H1 (cell line): ENCODE data around the gene OMG. TPM values are rescaled to one million over a fixed set of nuclear protein-coding genes. Genes with fewer than 3 reads are reported as not detected.

ENCODE experiments used
- CBX5 ChIP-seq: fragments of 300-800, 300-1000 bp; sonication (generic); IDR thresholded peaks from 2 replicates; pipeline ENCODE4 v1.7.1; 2016; ENCODE audit warnings: antibody characterized with exemption, low read length, low read depth
- CREB1 ChIP-seq: IDR thresholded peaks from 2 replicates; pipeline ENCODE4 v1.6.1; 2012; ENCODE audit warnings: inconsistent platforms
- CTBP2 ChIP-seq: IDR thresholded peaks from 2 replicates; pipeline ENCODE4 v1.7.0; 2011; ENCODE audit warnings: borderline replicate concordance, mild to moderate bottlenecking, moderate library complexity, mixed read lengths, low read length; ENCODE audit not compliant: insufficient read depth, insufficient read length
- GTF2F1 ChIP-seq: IDR thresholded peaks from 2 replicates; pipeline ENCODE4 v1.6.1; 2012; ENCODE audit warnings: low read depth, low read length, improper control_type of control experiment, borderline replicate concordance
- NANOG ChIP-seq: IDR thresholded peaks from 2 replicates; pipeline ENCODE4 v1.6.1; 2011; ENCODE audit warnings: low read length, low read depth, mild to moderate bottlenecking, inconsistent platforms; ENCODE audit not compliant: insufficient read depth, poor library complexity, severe bottlenecking
- SP2 ChIP-seq: IDR thresholded peaks from 2 replicates; pipeline ENCODE4 v1.6.1; 2012; ENCODE audit warnings: mild to moderate bottlenecking, low read length, inconsistent platforms
- TBP ChIP-seq: IDR thresholded peaks from 2 replicates; pipeline ENCODE4 v1.6.1; 2011; ENCODE audit warnings: low read depth, low read length, improper control_type of control experiment
- TCF12 ChIP-seq: IDR thresholded peaks from 2 replicates; pipeline ENCODE4 v1.6.1; 2011; ENCODE audit warnings: low read depth, mild to moderate bottlenecking, low read length
- YY1 ChIP-seq: IDR thresholded peaks from 2 replicates; pipeline ENCODE4 v1.6.1; 2011; ENCODE audit warnings: low read depth, mild to moderate bottlenecking, low read length
- polyA plus RNA-seq, 7 experiments: library from polyadenylated mRNA; depleted of rRNA in 3 of 7; stranded (reverse) in 5 of 7; unstranded in 2 of 7; fragments of >200 nt in 5 of 7; fragments of 200-250 nt in 2 of 7; gene quantifications; 1 replicate in 5 of 7; 2 replicates in 1 of 7; 4 replicates in 1 of 7; pipeline versions ENCODE4 v1.2.1 to v1.2.3, GENCODE V29; 2011 to 2013; ENCODE audit warnings: missing spikeins in 2 of 7, mixed read lengths in 2 of 7
- total RNA-seq: library from RNA; stranded (reverse); fragmentation: NEBNext Ultra II Directional; extraction: Animal tissue kit (Norgen Biotek cat#: 25700); gene quantifications from 2 replicates; pipeline ENCODE4 v1.2.1, GENCODE V29; 2021
- TF ChIP-seq, protein P1 (sequence below): fragments of 300-600 bp; sonication (generic); IDR thresholded peaks from 2 replicates; pipeline ENCODE4 v1.7.1; 2012; ENCODE audit warnings: low read length, moderate library complexity, mild to moderate bottlenecking, inconsistent platforms; ENCODE audit not compliant: insufficient replicate concordance
- TF ChIP-seq, protein P2 (sequence below): IDR thresholded peaks from 2 replicates; pipeline ENCODE4 v1.6.1; 2012; ENCODE audit warnings: inconsistent platforms
- TF ChIP-seq, protein P3 (sequence below): IDR thresholded peaks from 2 replicates; pipeline ENCODE4 v1.6.1; 2012; ENCODE audit warnings: inconsistent platforms

Gene OMG
- total and polyA plus RNA-seq, 2 of the 8 experiments (the other 6 are each of a cell fraction or from before 2014, with no cell fraction given), result not detected

DNA sequence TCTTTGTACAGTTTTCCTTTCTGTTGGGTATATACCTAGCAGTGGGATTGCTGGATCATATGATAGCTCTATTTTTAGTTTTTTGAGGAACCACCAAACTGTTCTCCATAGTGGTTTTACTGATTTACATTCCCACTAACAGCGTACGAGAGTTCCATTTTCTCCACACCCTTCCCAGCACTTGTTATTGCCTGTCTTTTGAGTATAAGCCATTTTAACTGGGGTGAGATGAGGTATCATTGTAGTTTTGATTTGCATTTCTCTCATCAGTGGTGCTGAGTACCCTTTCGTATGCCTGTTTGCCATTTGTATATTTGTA lies 17.7 kb upstream of the OMG start (continued):
- TF ChIP-seq, protein P1, sequence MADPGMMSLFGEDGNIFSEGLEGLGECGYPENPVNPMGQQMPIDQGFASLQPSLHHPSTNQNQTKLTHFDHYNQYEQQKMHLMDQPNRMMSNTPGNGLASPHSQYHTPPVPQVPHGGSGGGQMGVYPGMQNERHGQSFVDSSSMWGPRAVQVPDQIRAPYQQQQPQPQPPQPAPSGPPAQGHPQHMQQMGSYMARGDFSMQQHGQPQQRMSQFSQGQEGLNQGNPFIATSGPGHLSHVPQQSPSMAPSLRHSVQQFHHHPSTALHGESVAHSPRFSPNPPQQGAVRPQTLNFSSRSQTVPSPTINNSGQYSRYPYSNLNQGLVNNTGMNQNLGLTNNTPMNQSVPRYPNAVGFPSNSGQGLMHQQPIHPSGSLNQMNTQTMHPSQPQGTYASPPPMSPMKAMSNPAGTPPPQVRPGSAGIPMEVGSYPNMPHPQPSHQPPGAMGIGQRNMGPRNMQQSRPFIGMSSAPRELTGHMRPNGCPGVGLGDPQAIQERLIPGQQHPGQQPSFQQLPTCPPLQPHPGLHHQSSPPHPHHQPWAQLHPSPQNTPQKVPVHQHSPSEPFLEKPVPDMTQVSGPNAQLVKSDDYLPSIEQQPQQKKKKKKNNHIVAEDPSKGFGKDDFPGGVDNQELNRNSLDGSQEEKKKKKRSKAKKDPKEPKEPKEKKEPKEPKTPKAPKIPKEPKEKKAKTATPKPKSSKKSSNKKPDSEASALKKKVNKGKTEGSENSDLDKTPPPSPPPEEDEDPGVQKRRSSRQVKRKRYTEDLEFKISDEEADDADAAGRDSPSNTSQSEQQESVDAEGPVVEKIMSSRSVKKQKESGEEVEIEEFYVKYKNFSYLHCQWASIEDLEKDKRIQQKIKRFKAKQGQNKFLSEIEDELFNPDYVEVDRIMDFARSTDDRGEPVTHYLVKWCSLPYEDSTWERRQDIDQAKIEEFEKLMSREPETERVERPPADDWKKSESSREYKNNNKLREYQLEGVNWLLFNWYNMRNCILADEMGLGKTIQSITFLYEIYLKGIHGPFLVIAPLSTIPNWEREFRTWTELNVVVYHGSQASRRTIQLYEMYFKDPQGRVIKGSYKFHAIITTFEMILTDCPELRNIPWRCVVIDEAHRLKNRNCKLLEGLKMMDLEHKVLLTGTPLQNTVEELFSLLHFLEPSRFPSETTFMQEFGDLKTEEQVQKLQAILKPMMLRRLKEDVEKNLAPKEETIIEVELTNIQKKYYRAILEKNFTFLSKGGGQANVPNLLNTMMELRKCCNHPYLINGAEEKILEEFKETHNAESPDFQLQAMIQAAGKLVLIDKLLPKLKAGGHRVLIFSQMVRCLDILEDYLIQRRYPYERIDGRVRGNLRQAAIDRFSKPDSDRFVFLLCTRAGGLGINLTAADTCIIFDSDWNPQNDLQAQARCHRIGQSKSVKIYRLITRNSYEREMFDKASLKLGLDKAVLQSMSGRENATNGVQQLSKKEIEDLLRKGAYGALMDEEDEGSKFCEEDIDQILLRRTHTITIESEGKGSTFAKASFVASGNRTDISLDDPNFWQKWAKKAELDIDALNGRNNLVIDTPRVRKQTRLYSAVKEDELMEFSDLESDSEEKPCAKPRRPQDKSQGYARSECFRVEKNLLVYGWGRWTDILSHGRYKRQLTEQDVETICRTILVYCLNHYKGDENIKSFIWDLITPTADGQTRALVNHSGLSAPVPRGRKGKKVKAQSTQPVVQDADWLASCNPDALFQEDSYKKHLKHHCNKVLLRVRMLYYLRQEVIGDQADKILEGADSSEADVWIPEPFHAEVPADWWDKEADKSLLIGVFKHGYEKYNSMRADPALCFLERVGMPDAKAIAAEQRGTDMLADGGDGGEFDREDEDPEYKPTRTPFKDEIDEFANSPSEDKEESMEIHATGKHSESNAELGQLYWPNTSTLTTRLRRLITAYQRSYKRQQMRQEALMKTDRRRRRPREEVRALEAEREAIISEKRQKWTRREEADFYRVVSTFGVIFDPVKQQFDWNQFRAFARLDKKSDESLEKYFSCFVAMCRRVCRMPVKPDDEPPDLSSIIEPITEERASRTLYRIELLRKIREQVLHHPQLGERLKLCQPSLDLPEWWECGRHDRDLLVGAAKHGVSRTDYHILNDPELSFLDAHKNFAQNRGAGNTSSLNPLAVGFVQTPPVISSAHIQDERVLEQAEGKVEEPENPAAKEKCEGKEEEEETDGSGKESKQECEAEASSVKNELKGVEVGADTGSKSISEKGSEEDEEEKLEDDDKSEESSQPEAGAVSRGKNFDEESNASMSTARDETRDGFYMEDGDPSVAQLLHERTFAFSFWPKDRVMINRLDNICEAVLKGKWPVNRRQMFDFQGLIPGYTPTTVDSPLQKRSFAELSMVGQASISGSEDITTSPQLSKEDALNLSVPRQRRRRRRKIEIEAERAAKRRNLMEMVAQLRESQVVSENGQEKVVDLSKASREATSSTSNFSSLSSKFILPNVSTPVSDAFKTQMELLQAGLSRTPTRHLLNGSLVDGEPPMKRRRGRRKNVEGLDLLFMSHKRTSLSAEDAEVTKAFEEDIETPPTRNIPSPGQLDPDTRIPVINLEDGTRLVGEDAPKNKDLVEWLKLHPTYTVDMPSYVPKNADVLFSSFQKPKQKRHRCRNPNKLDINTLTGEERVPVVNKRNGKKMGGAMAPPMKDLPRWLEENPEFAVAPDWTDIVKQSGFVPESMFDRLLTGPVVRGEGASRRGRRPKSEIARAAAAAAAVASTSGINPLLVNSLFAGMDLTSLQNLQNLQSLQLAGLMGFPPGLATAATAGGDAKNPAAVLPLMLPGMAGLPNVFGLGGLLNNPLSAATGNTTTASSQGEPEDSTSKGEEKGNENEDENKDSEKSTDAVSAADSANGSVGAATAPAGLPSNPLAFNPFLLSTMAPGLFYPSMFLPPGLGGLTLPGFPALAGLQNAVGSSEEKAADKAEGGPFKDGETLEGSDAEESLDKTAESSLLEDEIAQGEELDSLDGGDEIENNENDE, result no peak
- TF ChIP-seq, protein P2, sequence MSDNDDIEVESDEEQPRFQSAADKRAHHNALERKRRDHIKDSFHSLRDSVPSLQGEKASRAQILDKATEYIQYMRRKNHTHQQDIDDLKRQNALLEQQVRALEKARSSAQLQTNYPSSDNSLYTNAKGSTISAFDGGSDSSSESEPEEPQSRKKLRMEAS, result no peak
- TF ChIP-seq CBX5, result no peak
- TF ChIP-seq, protein P3, sequence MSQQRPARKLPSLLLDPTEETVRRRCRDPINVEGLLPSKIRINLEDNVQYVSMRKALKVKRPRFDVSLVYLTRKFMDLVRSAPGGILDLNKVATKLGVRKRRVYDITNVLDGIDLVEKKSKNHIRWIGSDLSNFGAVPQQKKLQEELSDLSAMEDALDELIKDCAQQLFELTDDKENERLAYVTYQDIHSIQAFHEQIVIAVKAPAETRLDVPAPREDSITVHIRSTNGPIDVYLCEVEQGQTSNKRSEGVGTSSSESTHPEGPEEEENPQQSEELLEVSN, result no peak
- no peak for TF ChIP-seq SP2
- TF ChIP-seq NANOG, result no peak
- TF ChIP-seq CTBP2, result no peak
- TF ChIP-seq TBP, result no peak
- TF ChIP-seq CREB1, result no peak
- TF ChIP-seq TCF12, result no peak
- TF ChIP-seq GTF2F1, result no peak
- no peak for TF ChIP-seq YY1
